Measurements from ENCODE around the gene TRIM33. TPM values are rescaled to one million over a fixed set of nuclear protein-coding genes. Genes with fewer than 3 reads are reported as not detected.

TRIM33 gene
- total and polyA plus RNA-seq, 10 of the 15 experiments (the other 5 are each of a cell fraction or from before 2014, with no cell fraction given): 9.0 to 40.3 (median 22.0) TPM

DNA sequence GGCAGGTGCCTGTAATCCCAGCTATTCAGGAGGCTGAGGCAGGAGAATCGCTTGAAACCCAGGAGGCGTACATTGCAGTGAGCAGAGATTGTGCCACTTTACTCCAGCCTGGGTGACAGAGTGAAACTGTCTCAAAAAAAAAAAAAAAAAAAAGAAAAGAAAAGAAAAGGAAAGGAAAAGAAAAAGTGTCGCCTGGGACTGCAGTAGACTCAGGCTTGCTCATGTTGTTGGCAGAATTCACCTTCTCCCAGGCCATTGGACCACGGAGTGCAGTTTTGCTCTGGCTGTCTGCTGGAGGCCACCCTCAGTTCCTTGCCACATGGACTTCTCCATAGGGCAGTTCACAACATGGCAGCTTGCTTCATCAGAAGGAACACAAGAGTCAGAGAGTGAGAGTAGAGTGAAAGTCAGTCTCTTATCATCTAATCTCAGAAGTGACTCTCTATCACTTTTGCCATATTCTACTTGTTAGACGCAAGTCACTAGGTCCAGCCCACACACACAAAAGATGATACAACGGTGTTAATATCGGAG is 41.2 kb upstream of the TRIM33 start:
- POLR2A ChIA-PET: no interaction called here
- no peak for ATAC-seq
- Histone ChIP-seq H3K9ac (ENCODE audit: control insufficient read depth, insufficient read depth, low read length) (no peak overlapping the region), H3K9me3 (replicated peaks; ENCODE audit: control insufficient read depth, insufficient read depth, low read length) (no peaks in the 10 kb centered on the region), H3K4me2 (ENCODE audit: control insufficient read depth, insufficient read depth) (no peak overlapping the region), H3K4me3 (no peak overlapping the region), H2AFZ (ENCODE audit: control insufficient read depth, low read depth, low read length) (no peak overlapping the region), H3K27ac (ENCODE audit: control insufficient read depth, insufficient read depth) (no peak overlapping the region), H3K27me3 (replicated peaks in 1 of 2; ENCODE audit: control insufficient read depth in 2 of 2, insufficient read depth in 2 of 2, low read length in 1 of 2) (no peaks in the 10 kb centered on the region), H4K20me1 (ENCODE audit: control insufficient read depth, insufficient read depth) (no peaks in the 10 kb centered on the region), H3K36me3 (ENCODE audit: control insufficient read depth in 2 of 2, insufficient read depth in 2 of 2, low read length in 1 of 2) (no peaks in the 10 kb centered on the region), H3K79me2 (ENCODE audit: control insufficient read depth, insufficient read depth, low read length) (no peaks in the 10 kb centered on the region), H3K4me1 (ENCODE audit: control insufficient read depth, insufficient read depth, low read length) (no peaks in the 10 kb centered on the region)
- TF ChIP-seq, protein P1, sequence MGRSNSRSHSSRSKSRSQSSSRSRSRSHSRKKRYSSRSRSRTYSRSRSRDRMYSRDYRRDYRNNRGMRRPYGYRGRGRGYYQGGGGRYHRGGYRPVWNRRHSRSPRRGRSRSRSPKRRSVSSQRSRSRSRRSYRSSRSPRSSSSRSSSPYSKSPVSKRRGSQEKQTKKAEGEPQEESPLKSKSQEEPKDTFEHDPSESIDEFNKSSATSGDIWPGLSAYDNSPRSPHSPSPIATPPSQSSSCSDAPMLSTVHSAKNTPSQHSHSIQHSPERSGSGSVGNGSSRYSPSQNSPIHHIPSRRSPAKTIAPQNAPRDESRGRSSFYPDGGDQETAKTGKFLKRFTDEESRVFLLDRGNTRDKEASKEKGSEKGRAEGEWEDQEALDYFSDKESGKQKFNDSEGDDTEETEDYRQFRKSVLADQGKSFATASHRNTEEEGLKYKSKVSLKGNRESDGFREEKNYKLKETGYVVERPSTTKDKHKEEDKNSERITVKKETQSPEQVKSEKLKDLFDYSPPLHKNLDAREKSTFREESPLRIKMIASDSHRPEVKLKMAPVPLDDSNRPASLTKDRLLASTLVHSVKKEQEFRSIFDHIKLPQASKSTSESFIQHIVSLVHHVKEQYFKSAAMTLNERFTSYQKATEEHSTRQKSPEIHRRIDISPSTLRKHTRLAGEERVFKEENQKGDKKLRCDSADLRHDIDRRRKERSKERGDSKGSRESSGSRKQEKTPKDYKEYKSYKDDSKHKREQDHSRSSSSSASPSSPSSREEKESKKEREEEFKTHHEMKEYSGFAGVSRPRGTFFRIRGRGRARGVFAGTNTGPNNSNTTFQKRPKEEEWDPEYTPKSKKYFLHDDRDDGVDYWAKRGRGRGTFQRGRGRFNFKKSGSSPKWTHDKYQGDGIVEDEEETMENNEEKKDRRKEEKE (IDR thresholded peaks at IDR 0.05): no peak
- TF ChIP-seq SRF (IDR thresholded peaks at IDR 0.05; ENCODE audit: low read depth in 2 of 2, low read length in 2 of 2) (no peak), ZNF207 (IDR thresholded peaks at IDR 0.05; ENCODE audit: borderline replicate concordance) (no peak), BCL11A (IDR thresholded peaks at IDR 0.05; ENCODE audit: low read depth, low read length) (no peak), NR2C2 (IDR thresholded peaks at IDR 0.05; ENCODE audit: borderline replicate concordance, control insufficient read depth, insufficient read length, low read depth) (no peak), MEF2A (IDR thresholded peaks at IDR 0.05; ENCODE audit: insufficient read depth, low read depth, low read length) (no peak), SREBF1 (IDR thresholded peaks at IDR 0.05; ENCODE audit: low read length) (no peak), PAX8 (IDR thresholded peaks at IDR 0.05) (no peak), STAT3 (IDR thresholded peaks at IDR 0.05; ENCODE audit: low read depth, low read length) (no peak), NR2C1 (IDR thresholded peaks at IDR 0.05) (no peak)
- TF ChIP-seq, protein P2, sequence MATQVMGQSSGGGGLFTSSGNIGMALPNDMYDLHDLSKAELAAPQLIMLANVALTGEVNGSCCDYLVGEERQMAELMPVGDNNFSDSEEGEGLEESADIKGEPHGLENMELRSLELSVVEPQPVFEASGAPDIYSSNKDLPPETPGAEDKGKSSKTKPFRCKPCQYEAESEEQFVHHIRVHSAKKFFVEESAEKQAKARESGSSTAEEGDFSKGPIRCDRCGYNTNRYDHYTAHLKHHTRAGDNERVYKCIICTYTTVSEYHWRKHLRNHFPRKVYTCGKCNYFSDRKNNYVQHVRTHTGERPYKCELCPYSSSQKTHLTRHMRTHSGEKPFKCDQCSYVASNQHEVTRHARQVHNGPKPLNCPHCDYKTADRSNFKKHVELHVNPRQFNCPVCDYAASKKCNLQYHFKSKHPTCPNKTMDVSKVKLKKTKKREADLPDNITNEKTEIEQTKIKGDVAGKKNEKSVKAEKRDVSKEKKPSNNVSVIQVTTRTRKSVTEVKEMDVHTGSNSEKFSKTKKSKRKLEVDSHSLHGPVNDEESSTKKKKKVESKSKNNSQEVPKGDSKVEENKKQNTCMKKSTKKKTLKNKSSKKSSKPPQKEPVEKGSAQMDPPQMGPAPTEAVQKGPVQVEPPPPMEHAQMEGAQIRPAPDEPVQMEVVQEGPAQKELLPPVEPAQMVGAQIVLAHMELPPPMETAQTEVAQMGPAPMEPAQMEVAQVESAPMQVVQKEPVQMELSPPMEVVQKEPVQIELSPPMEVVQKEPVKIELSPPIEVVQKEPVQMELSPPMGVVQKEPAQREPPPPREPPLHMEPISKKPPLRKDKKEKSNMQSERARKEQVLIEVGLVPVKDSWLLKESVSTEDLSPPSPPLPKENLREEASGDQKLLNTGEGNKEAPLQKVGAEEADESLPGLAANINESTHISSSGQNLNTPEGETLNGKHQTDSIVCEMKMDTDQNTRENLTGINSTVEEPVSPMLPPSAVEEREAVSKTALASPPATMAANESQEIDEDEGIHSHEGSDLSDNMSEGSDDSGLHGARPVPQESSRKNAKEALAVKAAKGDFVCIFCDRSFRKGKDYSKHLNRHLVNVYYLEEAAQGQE (IDR thresholded peaks at IDR 0.05; ENCODE audit: low read depth, low read length): no peak
- TF ChIP-seq, protein P3, sequence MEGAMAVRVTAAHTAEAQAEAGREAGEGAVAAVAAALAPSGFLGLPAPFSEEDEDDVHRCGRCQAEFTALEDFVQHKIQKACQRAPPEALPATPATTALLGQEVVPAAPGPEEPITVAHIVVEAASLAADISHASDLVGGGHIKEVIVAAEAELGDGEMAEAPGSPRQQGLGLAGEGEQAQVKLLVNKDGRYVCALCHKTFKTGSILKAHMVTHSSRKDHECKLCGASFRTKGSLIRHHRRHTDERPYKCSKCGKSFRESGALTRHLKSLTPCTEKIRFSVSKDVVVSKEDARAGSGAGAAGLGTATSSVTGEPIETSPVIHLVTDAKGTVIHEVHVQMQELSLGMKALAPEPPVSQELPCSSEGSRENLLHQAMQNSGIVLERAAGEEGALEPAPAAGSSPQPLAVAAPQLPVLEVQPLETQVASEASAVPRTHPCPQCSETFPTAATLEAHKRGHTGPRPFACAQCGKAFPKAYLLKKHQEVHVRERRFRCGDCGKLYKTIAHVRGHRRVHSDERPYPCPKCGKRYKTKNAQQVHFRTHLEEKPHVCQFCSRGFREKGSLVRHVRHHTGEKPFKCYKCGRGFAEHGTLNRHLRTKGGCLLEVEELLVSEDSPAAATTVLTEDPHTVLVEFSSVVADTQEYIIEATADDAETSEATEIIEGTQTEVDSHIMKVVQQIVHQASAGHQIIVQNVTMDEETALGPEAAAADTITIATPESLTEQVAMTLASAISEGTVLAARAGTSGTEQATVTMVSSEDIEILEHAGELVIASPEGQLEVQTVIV (IDR thresholded peaks at IDR 0.05; ENCODE audit: borderline replicate concordance, partially characterized antibody): no peak
- WGBS (ENCODE audit: insufficient coverage, insufficient replicate concordance, low lambda C conversion rate, missing lambda C conversion rate): 59% methylated on average over 7 of the region's 7 CpGs
- intact Hi-C loops (cut with micrococcal nuclease; ENCODE audit: unreplicated experiment) (no loop called here), in situ Hi-C loops (cut with MboI) (loop anchor here (10.0 kb wide), 1 partner anchor 577 kb away; the partner anchor contains the start of gene OLFML3)
- SMC1A ChIA-PET (ENCODE audit: uncharacterized antibody, unreplicated experiment): no interaction called here
- CTCF ChIA-PET: no interaction called here
- no peak for DNase-seq (ENCODE audit: low read depth, low spot score)
- BruUV-seq (replicated peaks): no TSS peak
- no peak for FAIRE-seq
- RAD21 ChIA-PET (ENCODE audit: unreplicated experiment): no interaction called here
